Stomach (tissue), 9 donors: ENCODE measurements around the gene GMDS. TPM values are rescaled to one million over a fixed set of nuclear protein-coding genes. Genes with fewer than 3 reads are reported as not detected.

Experiments
- DNase-seq, 2 donors: peaks; one replicate each; pipeline versions ENCODE4 v3.0.0 to v3.0.0-alpha.2; 2013 to 2019
- H3K27ac ChIP-seq, 5 donors: fragments of 200-600 bp in 4 of 5; sonication (generic) in 4 of 5; one replicate each; pipeline ENCODE4 v1.5.1; 2013 to 2019; ENCODE audit warnings: mild to moderate bottlenecking in 1 of 5, moderate library complexity in 1 of 5
- H3K27me3 ChIP-seq, 3 donors: fragments of 200-600 bp; sonication (generic); one replicate each; pipeline ENCODE4 v1.5.1; 2017 to 2019; ENCODE audit warnings: mixed run types in 1 of 3
- H3K36me3 ChIP-seq, 4 donors: fragments of 200-600 bp; sonication (generic); 1 replicate in 3 of 4; 2 replicates in 1 of 4; pipeline ENCODE4 v1.5.1; 2016 to 2019
- H3K4me1 ChIP-seq, 4 donors: fragments of 200-600 bp; sonication (generic); one replicate each; pipeline ENCODE4 v1.5.1; 2016 to 2019
- H3K4me3 ChIP-seq, 4 donors: fragments of 200-600 bp; sonication (generic) in 3 of 4; one replicate each; pipeline ENCODE4 v1.5.1; 2016 to 2019; ENCODE audit warnings: mild to moderate bottlenecking in 1 of 4
- H3K9me3 ChIP-seq, 4 donors: fragments of 200-600 bp; sonication (generic); one replicate each; pipeline ENCODE4 v1.5.1; 2016 to 2019
- CTCF ChIP-seq, 7 experiments: fragments of 450-650 bp in 4 of 7; fragments of 200-600 bp in 3 of 7; sonication (generic) in 3 of 7; IDR thresholded peaks; one replicate each; pipeline ENCODE4 v1.5.1; 2016 to 2019; ENCODE audit warnings: antibody characterized with exemption in 7 of 7, control low read depth in 2 of 7, mild to moderate bottlenecking in 1 of 7
- EP300 ChIP-seq: sonication (generic); formaldehyde crosslinking; IDR thresholded peaks from one replicate; pipeline ENCODE4 v1.6.1; 2017; ENCODE audit warnings: antibody characterized with exemption
- POLR2A ChIP-seq, 4 donors: fragments of 450-650 bp; IDR thresholded peaks; one replicate each; pipeline ENCODE4 v1.6.1; 2016; ENCODE audit warnings: antibody characterized with exemption in 4 of 4, control low read depth in 2 of 4, mild to moderate bottlenecking in 1 of 4, moderate library complexity in 1 of 4
- POLR2AphosphoS5 ChIP-seq, 3 donors: sonication (generic); formaldehyde crosslinking; IDR thresholded peaks; one replicate each; pipeline ENCODE4 v1.6.1; 2016; ENCODE audit warnings: antibody characterized with exemption in 3 of 3
- WGBS, 5 donors: extraction: QIAGEN DNeasy Blood & Tissue Kit in 3 of 5; methylation state at CpG; one replicate each; pipeline versions ENCODE4 v1.1.5 to v1.1.7; 2013 to 2018; 5-methylcytosine and 5-hydroxymethylcytosine counted together
- intact Hi-C: fragments of 100-400 bp; cut with DNase I; formaldehyde crosslinking; loops from one replicate; pipeline ENCODE4 v1.15.1; 2023; ENCODE audit warnings: low total_unique reads
- polyA plus RNA-seq, 3 donors: library from polyadenylated mRNA; stranded (reverse); fragments of 200-250 nt; gene quantifications; one replicate each; pipeline ENCODE4 v1.2.3, GENCODE V29; 2013
- total RNA-seq, 5 donors: library from RNA; depleted of rRNA; stranded (reverse); fragments of >200 nt; gene quantifications; one replicate each; pipeline versions ENCODE4 v1.1.0 to v1.2.3, GENCODE V29; 2014 to 2016
- donor health status: healthy with polysubstance abuse.
- donor health status: Bipolar disorder and iron deficiency.
- donor health status: healthy.

GMDS gene
- total and polyA plus RNA-seq, 8 donors, result 83.7 to 262 (median 121) TPM

- H3K36me3 ChIP-seq, result peaks cover 0 to 17% (median 2%) of the 10 kb centered on the region in 4 donors
- H3K27me3 ChIP-seq, result peaks cover 0 to 14% (median 0%) of the 10 kb centered on the region in 3 donors
- H3K4me1 ChIP-seq, result peaks cover 0 to 7% (median 0%) of the 10 kb centered on the region in 4 donors
- no peak overlapping the region for H3K4me3 ChIP-seq
- H3K27ac ChIP-seq, result no peak overlapping the region
- DNase-seq, result peak in 1 of 2 donors; percentile 67
- TF ChIP-seq EP300, result no peak
- no peak for TF ChIP-seq POLR2AphosphoS5 (IDR thresholded peaks at IDR 0.05)
- no peak for TF ChIP-seq CTCF (IDR thresholded peaks at IDR 0.05)
- TF ChIP-seq POLR2A (IDR thresholded peaks at IDR 0.05), result no peak
- intact Hi-C loops, result no loop called here
- no peaks in the 10 kb centered on the region for H3K9me3 ChIP-seq
- 57 to 78% (median 74%) methylated on average over 19 to 23 of the region's 23 CpGs for WGBS, 5 donors
These were observed 609.9 kb downstream of the GMDS start for GRCh38 chr6:1635305-1636010.

GRCh38 chr6:1634081-1634480 is 611.3 kb downstream of the GMDS start:
- Histone ChIP-seq H3K9me3 (no peaks in the 10 kb centered on the region), H3K27me3 (peaks cover 0 to 24% (median 0%) of the 10 kb centered on the region in 3 donors), H3K27ac (no peak overlapping the region), H3K4me3 (no peak overlapping the region), H3K4me1 (peaks cover 0 to 7% (median 0%) of the 10 kb centered on the region in 4 donors), H3K36me3 (peaks cover 0 to 8% (median under 1%) of the 10 kb centered on the region in 4 donors)
- DNase-seq, result no peak
- intact Hi-C loops, result no loop called here
- no peak for TF ChIP-seq EP300
- TF ChIP-seq POLR2A (IDR thresholded peaks at IDR 0.05), result no peak
- TF ChIP-seq POLR2AphosphoS5 (IDR thresholded peaks at IDR 0.05), result no peak
- WGBS, 5 donors, result 86 to 99% (median 93%) methylated on average over 4 of the region's 4 CpGs

GRCh38 chr6:1633366-1634021 is 611.9 kb downstream of the GMDS start:
- TF ChIP-seq POLR2A (IDR thresholded peaks at IDR 0.05) (no peak), EP300 (no peak), POLR2AphosphoS5 (IDR thresholded peaks at IDR 0.05) (no peak), CTCF (IDR thresholded peaks at IDR 0.05) (no peak)
- Histone ChIP-seq H3K27ac (no peak overlapping the region), H3K36me3 (peaks cover 0 to 8% (median 0%) of the 10 kb centered on the region in 4 donors), H3K4me3 (no peak overlapping the region), H3K4me1 (peaks cover 0 to 7% (median 0%) of the 10 kb centered on the region in 4 donors), H3K27me3 (peaks cover 0 to 29% (median 0%) of the 10 kb centered on the region in 3 donors), H3K9me3 (no peaks in the 10 kb centered on the region)
- 93 to 95% (median 94%) methylated on average over 15 to 16 of the region's 16 CpGs for WGBS, 5 donors
- intact Hi-C loops, result no loop called here
- no peak for DNase-seq

GRCh38 chr6:1631251-1631650 is 614.2 kb downstream of the GMDS start:
- H3K27ac ChIP-seq, result no peak overlapping the region
- intact Hi-C loops, result no loop called here
- no peaks in the 10 kb centered on the region for H3K4me1 ChIP-seq
- H3K9me3 ChIP-seq, result no peaks in the 10 kb centered on the region
- TF ChIP-seq POLR2AphosphoS5 (IDR thresholded peaks at IDR 0.05) (no peak), EP300 (no peak), CTCF (IDR thresholded peaks at IDR 0.05) (no peak), POLR2A (IDR thresholded peaks at IDR 0.05) (no peak)
- H3K4me3 ChIP-seq, result no peak overlapping the region
- H3K36me3 ChIP-seq, result peaks cover 0 to 8% (median 0%) of the 10 kb centered on the region in 4 donors
- WGBS, 5 donors, result 81 to 96% (median 94%) methylated on average over 4 of the region's 4 CpGs
- no peak for DNase-seq
- peaks cover 0 to 52% (median 3%) of the 10 kb centered on the region in 3 donors for H3K27me3 ChIP-seq
